ENCODE measurements around the gene GABRR1.
"Not testable (repeated sequence)": the region's sequence is repeated elsewhere in the genome, so short reads cannot be mapped to it uniquely, and the experiment has no call there.

GABRR1 gene

GRCh38 chr6:89148016-89148750 lies 69.0 kb downstream of the GABRR1 start:
- DNase-seq = no peak

- no peak for DNase-seq
Observed at GRCh38 chr6:89146718-89147700, 70.1 kb downstream of the GABRR1 start.

- peak; percentile 44 for DNase-seq
Observed at GRCh38 chr6:89145956-89146717, 71.0 kb downstream of the GABRR1 start, which contains the start of gene PM20D2. PM20D2 (plus strand) TSS chr6:89146055; CDS start chr6:89146145, 90 bp downstream.

- DNase-seq = no peak
Observed at GRCh38 chr6:89145091-89145955, 71.8 kb downstream of the GABRR1 start.

- no peak for DNase-seq
Observed at GRCh38 chr6:89144354-89144906, 72.7 kb downstream of the GABRR1 start.

- DNase-seq = no peak
Observed at GRCh38 chr6:89140347-89141156, 76.6 kb downstream of the GABRR1 start.

- DNase-seq = no peak
Observed at GRCh38 chr6:89139509-89140346, 77.4 kb downstream of the GABRR1 start.

GRCh38 chr6:89138173-89138572 lies 79.0 kb downstream of the GABRR1 start:
- DNase-seq = no peak

- DNase-seq = no peak
Observed at GRCh38 chr6:89134723-89135122, 82.4 kb downstream of the GABRR1 start.

GRCh38 chr6:89133981-89134380 lies 83.2 kb downstream of the GABRR1 start:
- DNase-seq = no peak

GRCh38 chr6:89132057-89132456 lies 85.1 kb downstream of the GABRR1 start:
- DNase-seq = no peak

GRCh38 chr6:89131599-89131998 lies 85.6 kb downstream of the GABRR1 start:
- DNase-seq = no peak

GRCh38 chr6:89128256-89128671 lies 88.9 kb downstream of the GABRR1 start:
- DNase-seq = not testable (repeated sequence)

Data from CD4-positive, alpha-beta T cell treated with Interleukin-15 for 1 hour (primary cell).